H9 (cell line): ENCODE measurements around the gene ZNRF3. TPM values are rescaled to one million over a fixed set of nuclear protein-coding genes. Genes with fewer than 3 reads are reported as not detected.

ENCODE experiments used
- DNase-seq: peaks from one replicate; pipeline ENCODE4 v3.0.0-alpha.2; 2017
- H2AFZ ChIP-seq: one replicate; pipeline ENCODE4 v1.6.1; 2013; ENCODE audit warnings: mild to moderate bottlenecking, low read length, control low read depth, moderate library complexity
- H2AK5ac ChIP-seq: 2 replicates; pipeline ENCODE4 v1.6.1; 2013; ENCODE audit warnings: low read length, control low read depth, mixed read lengths; ENCODE audit not compliant: insufficient read length
- H2BK120ac ChIP-seq: one replicate; pipeline ENCODE4 v1.6.1; 2013; ENCODE audit warnings: low read depth, mild to moderate bottlenecking, low read length, control low read depth, inconsistent platforms; ENCODE audit not compliant: poor library complexity, severe bottlenecking
- H2BK12ac ChIP-seq: 2 replicates; pipeline ENCODE4 v1.6.1; 2013; ENCODE audit warnings: low read length, control low read depth, mixed read lengths, low read depth; ENCODE audit not compliant: insufficient read length
- H2BK15ac ChIP-seq: 2 replicates; pipeline ENCODE4 v1.6.1; 2013; ENCODE audit warnings: low read depth, low read length, control low read depth
- H2BK20ac ChIP-seq: one replicate; pipeline ENCODE4 v1.6.1; 2013; ENCODE audit warnings: low read depth, mild to moderate bottlenecking, low read length, control low read depth, inconsistent platforms; ENCODE audit not compliant: poor library complexity, severe bottlenecking
- H2BK5ac ChIP-seq: 2 replicates; pipeline ENCODE4 v1.6.1; 2013; ENCODE audit warnings: low read length, control low read depth, mixed read lengths; ENCODE audit not compliant: insufficient read length
- H3K14ac ChIP-seq: 2 replicates; pipeline ENCODE4 v1.6.1; 2013; ENCODE audit warnings: low read length, control low read depth; ENCODE audit not compliant: insufficient read depth
- H3K18ac ChIP-seq: 2 replicates; pipeline ENCODE4 v1.6.1; 2013; ENCODE audit warnings: low read depth, mild to moderate bottlenecking, mixed read lengths, low read length, control low read depth; ENCODE audit not compliant: insufficient read length
- H3K23ac ChIP-seq: 2 replicates; pipeline ENCODE4 v1.6.1; 2013; ENCODE audit warnings: low read length, control low read depth, mixed read lengths, low read depth; ENCODE audit not compliant: insufficient read length
- H3K23me2 ChIP-seq: 2 replicates; pipeline ENCODE4 v1.6.1; 2013; ENCODE audit warnings: low read depth, mild to moderate bottlenecking, mixed read lengths, low read length, control low read depth; ENCODE audit not compliant: insufficient read length, poor library complexity, severe bottlenecking
- H3K27ac ChIP-seq: 2 replicates; pipeline ENCODE4 v1.5.1; 2013; ENCODE audit warnings: low read length, control low read depth, mixed read lengths, low read depth; ENCODE audit not compliant: insufficient read length
- H3K27me3 ChIP-seq: 2 replicates; pipeline ENCODE4 v1.6.1; 2013; ENCODE audit warnings: low read length, control low read depth, inconsistent platforms; ENCODE audit not compliant: insufficient read depth
- H3K4ac ChIP-seq: 2 replicates; pipeline ENCODE4 v1.6.1; 2013; ENCODE audit warnings: low read depth, mild to moderate bottlenecking, control low read depth, inconsistent platforms, low read length, moderate library complexity
- H3K4me1 ChIP-seq: 2 replicates; pipeline ENCODE4 v1.6.1; 2013; ENCODE audit warnings: low read length, control low read depth, inconsistent platforms; ENCODE audit not compliant: insufficient read depth
- H3K4me2 ChIP-seq: 2 replicates; pipeline ENCODE4 v1.6.1; 2013; ENCODE audit warnings: low read length, control low read depth, mixed read lengths; ENCODE audit not compliant: insufficient read length, insufficient read depth
- H3K56ac ChIP-seq: 2 replicates; pipeline ENCODE4 v1.6.1; 2013; ENCODE audit warnings: low read depth, mild to moderate bottlenecking, mixed read lengths, low read length, control low read depth; ENCODE audit not compliant: insufficient read length
- H3K79me1 ChIP-seq: 2 replicates; pipeline ENCODE4 v1.6.1; 2013; ENCODE audit warnings: low read depth, mild to moderate bottlenecking, moderate library complexity, low read length, control low read depth, inconsistent platforms; ENCODE audit not compliant: insufficient read depth, poor library complexity, severe bottlenecking
- H3K79me2 ChIP-seq: 2 replicates; pipeline ENCODE4 v1.6.1; 2013; ENCODE audit warnings: low read length, control low read depth, inconsistent platforms; ENCODE audit not compliant: insufficient read depth
- H3K9ac ChIP-seq: 2 replicates; pipeline ENCODE4 v1.6.1; 2013; ENCODE audit warnings: low read length, control low read depth, mixed read lengths; ENCODE audit not compliant: insufficient read length; ENCODE audit errors: extremely low read depth
- H3K9me3 ChIP-seq: one replicate; pipeline ENCODE4 v1.6.1; 2013; ENCODE audit warnings: low read depth, low read length, inconsistent platforms; ENCODE audit not compliant: control insufficient read depth
- H3T11ph ChIP-seq: one replicate; pipeline ENCODE4 v1.6.1; 2013; ENCODE audit warnings: mild to moderate bottlenecking, low read length, control low read depth, inconsistent platforms
- H4K20me1 ChIP-seq: one replicate; pipeline ENCODE4 v1.6.1; 2013; ENCODE audit not compliant: control insufficient read depth, insufficient read length, insufficient read depth
- H4K5ac ChIP-seq: 2 replicates; pipeline ENCODE4 v1.6.1; 2013; ENCODE audit warnings: low read depth, mild to moderate bottlenecking, mixed read lengths, low read length, control low read depth; ENCODE audit not compliant: insufficient read length
- H4K8ac ChIP-seq: replicated peaks from 2 replicates; pipeline ENCODE4 v1.6.1; 2013; ENCODE audit warnings: low read length, control low read depth, mixed read lengths, low read depth; ENCODE audit not compliant: insufficient read length
- H4K91ac ChIP-seq: 2 replicates; pipeline ENCODE4 v1.6.1; 2013; ENCODE audit warnings: low read depth, mild to moderate bottlenecking, moderate library complexity, mixed read lengths, low read length, control low read depth; ENCODE audit not compliant: insufficient read length
- H3K27ac Mint-ChIP-seq, 3 experiments: 2 replicates in 2 of 3; 3 replicates in 1 of 3; pipeline ENCODE4 v1.8.0; 2020 to 2021; ENCODE audit warnings: mixed read lengths in 3 of 3, mild to moderate bottlenecking in 1 of 3, moderate library complexity in 1 of 3
- H3K27me3 Mint-ChIP-seq: 2 replicates; pipeline ENCODE4 v1.8.0; 2021; ENCODE audit warnings: low read depth, mild to moderate bottlenecking, moderate library complexity, mixed read lengths
- H3K36me3 Mint-ChIP-seq, 3 experiments: 2 replicates in 2 of 3; 3 replicates in 1 of 3; pipeline ENCODE4 v1.8.0; 2020 to 2021; ENCODE audit warnings: low read depth in 3 of 3, mixed read lengths in 3 of 3; ENCODE audit not compliant: insufficient read depth in 1 of 3
- H3K4me1 Mint-ChIP-seq, 2 experiments: 2 replicates each; pipeline ENCODE4 v1.8.0; 2020; ENCODE audit warnings: mixed read lengths in 2 of 2
- H3K4me3 Mint-ChIP-seq, 2 experiments: 2 replicates in 1 of 2; 3 replicates in 1 of 2; pipeline ENCODE4 v1.8.0; 2020 to 2021; ENCODE audit warnings: mild to moderate bottlenecking in 2 of 2, mixed read lengths in 2 of 2, moderate library complexity in 1 of 2
- H3K9me3 Mint-ChIP-seq, 2 experiments: 2 replicates in 1 of 2; 3 replicates in 1 of 2; pipeline ENCODE4 v1.8.0; 2020; ENCODE audit warnings: mild to moderate bottlenecking in 2 of 2, mixed read lengths in 2 of 2, moderate library complexity in 1 of 2
- CTCF ChIP-seq: fragments of 200-600 bp; sonication (generic); conservative IDR thresholded peaks from 3 replicates; pipeline ENCODE4 v1.8.0; 2021; ENCODE audit warnings: antibody characterized with exemption, mild to moderate bottlenecking
- WGBS: extraction: QIAGEN DNeasy Blood & Tissue Kit; methylation state at CpG from one replicate; pipeline ENCODE4 v1.1.7; 2013; ENCODE audit warnings: missing lambda C conversion rate, low lambda C conversion rate, mixed read lengths; ENCODE audit not compliant: insufficient read length; ENCODE audit errors: extremely low coverage; 5-methylcytosine and 5-hydroxymethylcytosine counted together
- total RNA-seq: library from RNA; stranded (reverse); gene quantifications from 2 replicates; pipeline ENCODE4 v1.2.1, GENCODE V29; 2021

Gene ZNRF3
- total RNA-seq, 1 experiment from 2014 or later, result 20.6 TPM

- H3K56ac ChIP-seq, result no peak overlapping the region
- H3K14ac ChIP-seq, result no peak overlapping the region
- H3K9ac ChIP-seq, result no peak overlapping the region
- Mint-ChIP-seq H3K4me1 (peaks cover 7 to 16% of the 10 kb centered on the region in 2 experiments; a peak in 3 of 4 replicates), H3K27me3 (no peaks in the 10 kb centered on the region), H3K27ac (peak overlapping the region in 2 of 3 experiments; percentile 44 to 83; a peak in 2 of 7 replicates), H3K4me3 (no peak overlapping the region), H3K36me3 (peaks cover 4 to 29% (median 23%) of the 10 kb centered on the region in 3 experiments; a peak in 6 of 7 replicates), H3K9me3 (no peaks in the 10 kb centered on the region)
- no peaks in the 10 kb centered on the region for H4K20me1 ChIP-seq
- H3K23me2 ChIP-seq, result no peaks in the 10 kb centered on the region
- H3K4me1 ChIP-seq, result no peaks in the 10 kb centered on the region
- H2BK120ac ChIP-seq, result no peak overlapping the region
- WGBS, result no CpG with 5 or more reads among the region's 9 CpGs
- H3K4me2 ChIP-seq, result no peak overlapping the region
- no peak overlapping the region for H2BK12ac ChIP-seq
- no peaks in the 10 kb centered on the region for H3K27me3 ChIP-seq
- peak; percentile 62 for DNase-seq
- no peaks in the 10 kb centered on the region for H3K9me3 ChIP-seq
- H2AFZ ChIP-seq, result no peak overlapping the region
- no peak overlapping the region for H2BK5ac ChIP-seq
- H2AK5ac ChIP-seq, result no peak overlapping the region
- no peak overlapping the region for H3K4ac ChIP-seq
- H3T11ph ChIP-seq, result no peak overlapping the region
- H3K18ac ChIP-seq, result no peak overlapping the region
- peak; percentile 99 for TF ChIP-seq CTCF
- H3K23ac ChIP-seq, result no peak overlapping the region
- no peak overlapping the region for H4K91ac ChIP-seq
- no peak overlapping the region for H3K27ac ChIP-seq
- no peaks in the 10 kb centered on the region for H3K79me1 ChIP-seq
- no peak overlapping the region for H2BK15ac ChIP-seq
- no peaks in the 10 kb centered on the region for H3K79me2 ChIP-seq
- no peak overlapping the region for H2BK20ac ChIP-seq
- no peak overlapping the region for H4K5ac ChIP-seq
- no peak overlapping the region for H4K8ac ChIP-seq
Observed at GRCh38 chr22:29040385-29041275, 157.3 kb downstream of the ZNRF3 start.
